ENCODE data around the gene LRRC52. TPM values are rescaled to one million over a fixed set of nuclear protein-coding genes. Genes with fewer than 3 reads are reported as not detected.

The LRRC52 gene
- total RNA-seq, 2 donors from 2014 or later = not detected

- ATAC-seq (ENCODE audit: insufficient number of reproducible peaks, low FRiP score, low read depth) = no peak
- no peak for TF ChIP-seq CTCF (IDR thresholded peaks at IDR 0.05)
- Histone ChIP-seq H3K27me3 (replicated peaks; ENCODE audit: insufficient read depth) (no peaks in the 10 kb centered on the region), H3K27ac (no peak overlapping the region), H3K4me3 (no peak overlapping the region), H3K36me3 (no peaks in the 10 kb centered on the region), H3K9me3 (no peaks in the 10 kb centered on the region), H3K4me1 (ENCODE audit: control insufficient read depth in 1 of 2, low read depth in 2 of 2) (peaks cover 3 to 17% of the 10 kb centered on the region in 2 donors)
- no peak for DNase-seq (ENCODE audit: low spot score)
Measured at GRCh38 chr1:165544996-165545395, 1.2 kb downstream of the LRRC52 start.

GRCh38 chr1:165545974-165546373, 2.2 kb downstream of the LRRC52 start:
- ATAC-seq (ENCODE audit: insufficient number of reproducible peaks, low FRiP score, low read depth) (no peak), DNase-seq (ENCODE audit: low spot score) (no peak)
- no peaks in the 10 kb centered on the region for H3K9me3 ChIP-seq
- no peak overlapping the region for H3K27ac ChIP-seq
- H3K36me3 ChIP-seq = no peaks in the 10 kb centered on the region
- H3K4me3 ChIP-seq = no peak overlapping the region
- TF ChIP-seq CTCF (IDR thresholded peaks at IDR 0.05) = no peak
- peaks cover 0 to 7% of the 10 kb centered on the region in 2 donors for H3K4me1 ChIP-seq (ENCODE audit: control insufficient read depth in 1 of 2, low read depth in 2 of 2)
- H3K27me3 ChIP-seq (replicated peaks; ENCODE audit: insufficient read depth) = no peaks in the 10 kb centered on the region

- Histone ChIP-seq H3K4me1 (ENCODE audit: control insufficient read depth in 1 of 2, low read depth in 2 of 2) (no peaks in the 10 kb centered on the region), H3K27me3 (replicated peaks; ENCODE audit: insufficient read depth) (no peaks in the 10 kb centered on the region), H3K36me3 (no peaks in the 10 kb centered on the region), H3K9me3 (no peaks in the 10 kb centered on the region), H3K4me3 (no peak overlapping the region), H3K27ac (no peak overlapping the region)
- DNase-seq (ENCODE audit: low spot score) (no peak), ATAC-seq (ENCODE audit: insufficient number of reproducible peaks, low FRiP score, low read depth) (no peak)
- no peak for TF ChIP-seq CTCF (IDR thresholded peaks at IDR 0.05)
Measured at GRCh38 chr1:165549973-165550372, 6.2 kb downstream of the LRRC52 start.

- no peak for DNase-seq (ENCODE audit: low spot score)
- H3K4me3 ChIP-seq = no peak overlapping the region
- no peaks in the 10 kb centered on the region for H3K9me3 ChIP-seq
- no peaks in the 10 kb centered on the region for H3K4me1 ChIP-seq (ENCODE audit: control insufficient read depth in 1 of 2, low read depth in 2 of 2)
- no peak overlapping the region for H3K27ac ChIP-seq
- H3K27me3 ChIP-seq (replicated peaks; ENCODE audit: insufficient read depth) = no peaks in the 10 kb centered on the region
- H3K36me3 ChIP-seq = no peaks in the 10 kb centered on the region
- no peak for TF ChIP-seq CTCF (IDR thresholded peaks at IDR 0.05)
- ATAC-seq (ENCODE audit: insufficient number of reproducible peaks, low FRiP score, low read depth) = no peak
Measured at GRCh38 chr1:165551469-165551868, 7.7 kb downstream of the LRRC52 start.

GRCh38 chr1:165560883-165561656, 17.3 kb downstream of the LRRC52 start:
- no peaks in the 10 kb centered on the region for H3K4me1 ChIP-seq (ENCODE audit: control insufficient read depth in 1 of 2, low read depth in 2 of 2)
- ATAC-seq (ENCODE audit: insufficient number of reproducible peaks, low FRiP score, low read depth) = no peak
- H3K9me3 ChIP-seq = no peaks in the 10 kb centered on the region
- no peaks in the 10 kb centered on the region for H3K27me3 ChIP-seq (replicated peaks; ENCODE audit: insufficient read depth)
- no peak overlapping the region for H3K27ac ChIP-seq
- DNase-seq (ENCODE audit: low spot score) = no peak
- no peak overlapping the region for H3K4me3 ChIP-seq
- no peak for TF ChIP-seq CTCF (IDR thresholded peaks at IDR 0.05)
- no peaks in the 10 kb centered on the region for H3K36me3 ChIP-seq
